NB4 (cell line): ENCODE measurements around the gene MAPK1IP1L.

ENCODE experiments used
- DNase-seq: peaks from one replicate; pipeline ENCODE4 v3.0.0; 2010; ENCODE audit warnings: low read depth
- H3K4me3 ChIP-seq: one replicate; pipeline ENCODE4 v1.5.1; 2011; ENCODE audit warnings: mild to moderate bottlenecking, low read depth, low read length, moderate library complexity
- CTCF ChIP-seq: IDR thresholded peaks from one replicate; pipeline ENCODE4 v1.5.1; 2012; ENCODE audit warnings: low read depth, low read length
- MYC ChIP-seq: IDR thresholded peaks from 2 replicates; pipeline ENCODE4 v1.6.1; 2011; ENCODE audit warnings: low read depth, low read length
- POLR2A ChIP-seq: IDR thresholded peaks from 2 replicates; pipeline ENCODE4 v1.6.1; 2011; ENCODE audit warnings: mild to moderate bottlenecking; ENCODE audit not compliant: insufficient read length; ENCODE audit errors: extremely low read depth
- TF ChIP-seq, protein P1 (sequence below): IDR thresholded peaks from 2 replicates; pipeline ENCODE4 v1.6.1; 2011; ENCODE audit warnings: low read depth, low read length

Gene MAPK1IP1L

DNA sequence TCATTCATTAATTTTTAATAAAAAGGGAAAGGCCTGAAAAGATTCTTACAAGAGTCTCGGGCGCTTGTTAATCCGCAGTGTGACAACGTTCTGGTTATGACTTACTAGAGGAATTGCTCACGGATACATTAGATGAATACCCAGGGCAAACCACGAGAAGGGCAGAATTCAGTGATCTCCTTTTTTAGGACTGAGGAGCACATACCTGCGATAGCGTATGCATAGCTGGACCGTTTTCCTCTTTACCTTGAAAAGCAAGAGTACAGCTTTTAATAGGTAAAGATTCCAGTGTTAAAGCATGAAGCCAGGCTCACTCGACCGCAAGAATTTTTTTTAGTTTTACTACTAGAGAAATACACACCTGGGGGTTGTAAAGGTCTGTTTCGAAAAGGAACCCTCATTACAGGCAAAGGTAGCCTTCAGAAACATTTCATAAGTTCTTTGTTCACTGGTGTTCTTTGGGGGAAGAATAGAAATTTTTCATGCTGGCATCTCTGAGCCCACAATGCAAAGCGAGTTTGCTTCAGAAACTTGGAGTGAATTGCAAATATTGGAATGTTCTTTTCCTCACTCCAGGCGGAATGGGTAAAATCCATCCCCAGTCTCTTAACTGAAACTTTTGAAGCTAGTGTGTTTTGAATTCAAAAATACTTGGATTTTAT lies 953 bp downstream of the MAPK1IP1L start:
- H3K4me3 ChIP-seq = peak overlapping the region; percentile 94
- no peak for DNase-seq
- no peak for TF ChIP-seq CTCF
- TF ChIP-seq MYC = no peak
- TF ChIP-seq POLR2A = no peak
- TF ChIP-seq, protein P1, sequence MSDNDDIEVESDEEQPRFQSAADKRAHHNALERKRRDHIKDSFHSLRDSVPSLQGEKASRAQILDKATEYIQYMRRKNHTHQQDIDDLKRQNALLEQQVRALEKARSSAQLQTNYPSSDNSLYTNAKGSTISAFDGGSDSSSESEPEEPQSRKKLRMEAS = no peak

DNA sequence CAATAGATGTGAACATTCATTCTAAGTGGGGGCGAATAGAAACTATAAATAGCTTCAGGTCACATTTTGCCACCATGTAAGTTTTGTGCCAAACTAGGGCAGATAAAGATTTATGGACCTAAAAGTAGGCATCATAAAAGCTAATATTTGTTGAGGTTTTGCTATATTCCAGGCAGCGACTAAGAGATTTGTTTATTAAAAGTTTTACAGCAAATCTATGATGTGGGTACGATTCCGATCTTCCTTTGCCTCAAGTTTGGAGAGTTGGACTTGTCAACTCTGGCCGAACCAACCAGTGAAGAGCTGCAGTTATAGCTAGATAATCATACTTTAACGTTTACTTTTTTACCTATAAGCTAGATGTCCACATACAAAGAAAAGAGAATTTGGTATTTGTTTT lies 1.6 kb downstream of the MAPK1IP1L start:
- H3K4me3 ChIP-seq = peak overlapping the region; percentile 94
- TF ChIP-seq POLR2A (no peak), CTCF (no peak), MYC (no peak)
- TF ChIP-seq, protein P1 = no peak
- no peak for DNase-seq

- DNase-seq = no peak
- H3K4me3 ChIP-seq = peak overlapping the region; percentile 94
- TF ChIP-seq MYC (no peak), CTCF (no peak), POLR2A (no peak)
- TF ChIP-seq, protein P1 = no peak
Observed at GRCh38 chr14:55053500-55053899, 2.1 kb downstream of the MAPK1IP1L start.

GRCh38 chr14:55054098-55054497 lies 2.7 kb downstream of the MAPK1IP1L start:
- DNase-seq = no peak
- TF ChIP-seq MYC (no peak), POLR2A (no peak), CTCF (no peak)
- TF ChIP-seq, protein P1 = no peak
- H3K4me3 ChIP-seq = no peak overlapping the region

- no peak for DNase-seq
- no peak overlapping the region for H3K4me3 ChIP-seq
- TF ChIP-seq, protein P1 = no peak
- TF ChIP-seq MYC = no peak
- TF ChIP-seq POLR2A = no peak
- TF ChIP-seq CTCF = no peak
Observed at GRCh38 chr14:55057919-55058318, 6.5 kb downstream of the MAPK1IP1L start.

DNA sequence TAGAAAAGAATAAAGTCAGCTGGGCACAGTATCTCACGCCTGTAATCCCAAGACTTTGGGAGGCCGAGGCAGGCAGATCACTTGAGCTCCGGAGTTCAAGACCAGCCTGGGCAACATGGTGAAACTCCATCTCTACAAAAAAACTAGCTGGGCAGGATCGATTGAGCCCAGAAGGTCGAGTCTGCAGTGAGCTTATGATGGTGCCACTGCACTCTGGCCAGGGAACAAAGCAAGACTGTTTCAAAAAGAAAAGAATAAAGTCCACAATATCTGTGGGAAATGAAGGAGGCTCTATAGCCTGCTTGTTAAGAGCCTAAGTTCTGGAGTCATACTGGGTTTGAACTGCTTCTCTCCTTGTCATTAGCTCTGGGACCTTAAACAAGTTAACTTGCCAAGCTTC lies 7.9 kb downstream of the MAPK1IP1L start:
- DNase-seq = no peak
- no peak for TF ChIP-seq POLR2A
- no peak for TF ChIP-seq CTCF
- TF ChIP-seq MYC = no peak
- TF ChIP-seq, protein P1 = no peak
- H3K4me3 ChIP-seq = no peak overlapping the region
